Activated naive CD4-positive, alpha-beta T cell treated with anti-CD3 and anti-CD28 coated beads, Interleukin-2, amount 50 U/mL, for 16 hours (primary cell): ENCODE measurements around the gene FAU.

ENCODE experiments used
- DNase-seq: peaks from one replicate; pipeline ENCODE4 v3.0.0-alpha.2; 2020

FAU gene

GRCh38 chr11:65107078-65107477, 14.9 kb downstream of the FAU start:
- DNase-seq = no peak

- DNase-seq = no peak
Measured at GRCh38 chr11:65104628-65105027, 17.3 kb downstream of the FAU start.

- no peak for DNase-seq
Measured at GRCh38 chr11:65103476-65103875, 18.5 kb downstream of the FAU start.

GRCh38 chr11:65102142-65103095, 19.5 kb downstream of the FAU start:
- DNase-seq = no peak

GRCh38 chr11:65100674-65101350, 21.1 kb downstream of the FAU start:
- no peak for DNase-seq

- no peak for DNase-seq
Measured at GRCh38 chr11:65096926-65097325, 25.0 kb downstream of the FAU start.

GRCh38 chr11:65095974-65096806, 25.7 kb downstream of the FAU start, which contains the start of gene VPS51:
TSS of gene VPS51 (plus strand) at chr11:65096214. CDS start at chr11:65096251, 37 bp downstream.
- DNase-seq = peak; percentile 84

- no peak for DNase-seq
Measured at GRCh38 chr11:65095427-65095826, 26.5 kb downstream of the FAU start.

- DNase-seq = no peak
Measured at GRCh38 chr11:65090628-65091027, 31.3 kb downstream of the FAU start.

GRCh38 chr11:65089621-65090020, 32.3 kb downstream of the FAU start:
- no peak for DNase-seq

GRCh38 chr11:65087827-65088226, 34.1 kb downstream of the FAU start:
- no peak for DNase-seq

- no peak for DNase-seq
Measured at GRCh38 chr11:65087216-65087615, 34.7 kb downstream of the FAU start.

- DNase-seq = no peak
Measured at GRCh38 chr11:65086809-65087208, 35.1 kb downstream of the FAU start.

GRCh38 chr11:65085446-65085845, 36.5 kb downstream of the FAU start:
- no peak for DNase-seq

- DNase-seq = no peak
Measured at GRCh38 chr11:65084598-65085375, 37.1 kb downstream of the FAU start.

- DNase-seq = peak; percentile 95
Measured at GRCh38 chr11:65083834-65084597, 37.9 kb downstream of the FAU start, which contains the start of the genes CDCA5 and ZFPL1. TSS of gene CDCA5 (minus strand) at chr11:65084040. CDS start at chr11:65083978, 62 bp downstream. TSS of gene ZFPL1 (plus strand) at chr11:65084222. CDS start at chr11:65084699, 477 bp downstream.

GRCh38 chr11:65083134-65083833, 38.6 kb downstream of the FAU start:
- no peak for DNase-seq

GRCh38 chr11:65078786-65079342, 43.1 kb downstream of the FAU start:
- no peak for DNase-seq

- DNase-seq = peak; percentile 73
Measured at GRCh38 chr11:65078151-65078550, 43.8 kb downstream of the FAU start.

- DNase-seq = no peak
Measured at GRCh38 chr11:65077451-65077850, 44.5 kb downstream of the FAU start.
